Stimulated activated naive CD8-positive, alpha-beta T cell treated with anti-CD3 and anti-CD28 coated beads, Interleukin-15, amount 100 ng/mL, for 72 hours (primary cell): ENCODE results near the gene GALE.
"Not testable (repeated sequence)": the region's sequence is repeated elsewhere in the genome, so short reads cannot be mapped to it uniquely, and the experiment has no call there.

Experiments used
- ATAC-seq: fragments of 150-1000 bp; cut with Tn5 transposase; 2 replicates; pipeline ENCODE4 v1.10.0; 2021; ENCODE audit warnings: mild to moderate bottlenecking, moderate library complexity
- DNase-seq, 2 donors: peaks; one replicate each; pipeline ENCODE4 v3.0.0; 2021 to 2022
- H3K27ac Mint-ChIP-seq, 2 donors: one replicate each; pipeline ENCODE4 v1.8.0; 2022; ENCODE audit warnings: mild to moderate bottlenecking in 2 of 2, mixed read lengths in 2 of 2, moderate library complexity in 2 of 2
- H3K27me3 Mint-ChIP-seq: one replicate; pipeline ENCODE4 v1.8.0; 2022; ENCODE audit warnings: mixed read lengths
- H3K4me1 Mint-ChIP-seq: one replicate; pipeline ENCODE4 v1.8.0; 2022; ENCODE audit warnings: mild to moderate bottlenecking, mixed read lengths
- H3K4me3 Mint-ChIP-seq, 2 donors: one replicate each; pipeline ENCODE4 v1.8.0; 2022; ENCODE audit warnings: mild to moderate bottlenecking in 2 of 2, mixed read lengths in 2 of 2, moderate library complexity in 1 of 2
- H3K9me3 Mint-ChIP-seq, 2 donors: one replicate each; pipeline ENCODE4 v1.8.0; 2022; ENCODE audit warnings: mixed read lengths in 2 of 2

GALE gene

DNA sequence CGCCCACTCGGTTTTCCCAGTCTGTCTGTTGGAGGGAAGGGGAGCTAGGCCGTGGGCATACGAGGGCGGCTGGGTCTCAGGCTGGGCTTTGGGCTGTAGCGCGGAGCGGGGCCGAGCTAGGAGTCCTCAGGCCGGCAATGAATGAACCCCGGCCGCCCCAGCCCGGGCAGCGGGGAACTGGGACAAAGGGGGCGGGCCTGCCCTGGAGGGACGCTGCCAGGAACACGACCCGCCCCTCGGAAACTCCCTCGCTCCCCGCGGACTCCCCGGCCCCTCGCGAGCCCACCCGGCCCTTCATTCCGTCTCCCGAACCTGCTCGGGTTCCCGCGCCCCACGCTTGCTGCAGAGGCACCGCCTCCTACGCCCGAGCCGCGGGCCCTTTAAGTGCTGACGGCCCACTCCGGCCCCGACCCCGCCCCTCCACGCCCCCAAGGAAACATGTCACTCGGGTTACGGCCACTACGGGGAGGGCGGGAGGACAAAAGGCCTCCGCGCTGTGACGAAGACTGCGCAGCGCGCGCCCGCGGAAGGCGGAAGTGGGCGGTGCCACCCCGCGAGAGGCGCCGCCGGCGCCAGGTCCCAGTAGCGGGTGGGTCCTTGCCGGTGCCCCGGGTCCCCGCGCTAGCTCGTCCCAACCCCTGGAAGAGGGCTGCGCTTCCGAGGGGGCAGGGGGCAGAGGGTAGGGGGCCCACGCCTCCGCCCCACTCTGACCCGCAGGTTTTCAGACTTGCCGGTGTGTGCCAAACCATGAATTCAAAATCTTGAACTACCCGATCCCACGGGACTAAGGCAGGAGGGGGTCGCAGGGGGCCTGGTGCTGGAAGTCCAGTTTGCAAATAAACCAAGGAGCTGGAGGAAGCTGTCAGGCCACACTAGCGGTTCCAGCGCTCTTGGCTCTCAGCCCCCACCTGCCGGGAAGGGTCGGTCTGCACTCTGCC lies at the start of gene GALE:
Gene GALE (minus strand): TSS at position 355 of the 938 bp plus-strand sequence. CDS start 1,747 bp downstream, outside the sequence.
- peak within 1 kb of the TSS; percentile 93 to 98 for H3K4me3 Mint-ChIP-seq
- peak within 1 kb of the TSS; percentile 70 to 87 for H3K27ac Mint-ChIP-seq

DNA sequence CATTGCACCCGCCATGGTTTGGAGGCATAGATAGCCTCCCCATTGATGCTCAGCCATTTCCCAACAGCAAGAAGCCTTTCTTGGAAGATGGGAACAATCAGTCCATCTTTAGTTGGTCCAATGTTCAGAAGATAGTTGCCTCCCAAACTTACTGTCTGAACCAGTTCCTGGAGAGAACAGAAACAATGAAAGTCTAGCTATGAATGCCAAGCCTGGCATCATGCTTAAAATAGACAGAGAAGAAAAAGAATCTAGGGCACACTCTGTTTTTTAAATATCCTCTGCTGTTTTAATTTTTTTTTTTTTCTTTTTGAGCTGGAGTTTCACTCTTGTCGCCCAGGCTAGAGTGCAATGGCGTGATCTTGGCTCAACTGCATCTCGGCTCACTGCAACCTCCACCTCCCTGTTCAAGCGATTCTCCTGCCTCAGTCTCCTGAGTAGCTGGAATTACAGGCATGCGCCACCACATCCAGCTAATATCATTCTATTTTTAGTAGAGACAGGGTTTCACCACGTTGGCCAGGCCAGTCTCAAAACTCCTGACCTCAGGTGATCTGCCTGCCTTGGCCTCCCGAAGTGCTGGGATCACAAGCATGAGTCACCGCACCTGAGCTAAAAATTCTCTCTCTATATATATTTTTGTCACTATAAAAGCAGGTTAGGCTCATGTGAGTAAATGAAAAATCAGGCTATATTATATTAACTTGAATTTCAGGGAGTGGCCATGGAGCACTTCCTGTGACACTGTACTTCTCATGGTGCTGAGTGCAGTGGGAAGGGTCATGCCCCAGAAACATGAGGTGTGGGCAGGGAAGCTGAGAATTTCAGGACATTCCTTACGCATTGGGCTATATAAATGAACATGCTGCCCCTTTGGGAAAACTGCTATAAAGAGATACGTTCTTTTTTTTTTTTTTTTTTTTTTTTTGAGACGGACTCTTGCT lies 48.4 kb upstream of the GALE start:
- no peak overlapping the region for H3K4me3 Mint-ChIP-seq
- no peak for DNase-seq
- H3K27ac Mint-ChIP-seq, result no peak overlapping the region
- H3K4me1 Mint-ChIP-seq, result no peaks in the 10 kb centered on the region
- ATAC-seq, result no peak
- no peaks in the 10 kb centered on the region for H3K27me3 Mint-ChIP-seq
- H3K9me3 Mint-ChIP-seq, result peaks cover 0 to 7% of the 10 kb centered on the region in 2 donors

More for the DNA sequence above, at the start of gene GALE:
- DNase-seq (peak; percentile 93 to 94), ATAC-seq (peak; percentile 90)
- H3K9me3 Mint-ChIP-seq, result no peaks in the 10 kb centered on the region
- no peaks in the 10 kb centered on the region for H3K27me3 Mint-ChIP-seq
- H3K4me1 Mint-ChIP-seq, result peaks cover 42% of the 10 kb centered on the region

DNA sequence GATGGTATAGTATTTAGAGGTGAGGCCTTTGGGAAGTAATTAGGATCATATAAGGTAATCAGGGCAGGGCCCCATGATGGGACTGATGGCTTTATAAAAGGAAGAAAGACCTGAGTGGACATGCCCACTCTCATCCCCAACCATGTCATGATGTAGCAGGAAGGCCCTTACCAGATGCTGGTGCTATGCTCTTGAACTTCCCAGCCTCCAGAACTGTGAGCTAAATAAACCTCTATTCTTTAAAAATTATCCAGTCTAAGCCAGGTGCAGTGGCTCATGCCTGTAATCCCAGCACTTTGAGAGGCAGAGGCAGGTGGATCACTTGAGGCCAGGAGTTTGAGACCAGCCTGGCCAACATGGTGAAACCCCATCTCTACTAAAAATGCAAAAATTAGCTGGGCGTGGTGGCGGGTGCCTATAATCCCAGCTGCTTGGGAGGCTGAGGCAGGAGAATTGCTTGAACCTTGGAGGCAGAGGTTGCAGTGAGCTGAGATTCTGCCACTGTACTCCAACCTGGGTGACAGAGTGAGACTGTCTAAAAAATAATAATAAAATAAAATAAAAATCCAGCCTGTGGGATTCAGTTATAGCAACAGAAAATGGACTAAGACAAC lies 47.0 kb upstream of the GALE start:
- H3K27ac Mint-ChIP-seq, H3K27me3 Mint-ChIP-seq, DNase-seq, H3K9me3 Mint-ChIP-seq, ATAC-seq, H3K4me1 Mint-ChIP-seq, H3K4me3 Mint-ChIP-seq: not testable (repeated sequence)

DNA sequence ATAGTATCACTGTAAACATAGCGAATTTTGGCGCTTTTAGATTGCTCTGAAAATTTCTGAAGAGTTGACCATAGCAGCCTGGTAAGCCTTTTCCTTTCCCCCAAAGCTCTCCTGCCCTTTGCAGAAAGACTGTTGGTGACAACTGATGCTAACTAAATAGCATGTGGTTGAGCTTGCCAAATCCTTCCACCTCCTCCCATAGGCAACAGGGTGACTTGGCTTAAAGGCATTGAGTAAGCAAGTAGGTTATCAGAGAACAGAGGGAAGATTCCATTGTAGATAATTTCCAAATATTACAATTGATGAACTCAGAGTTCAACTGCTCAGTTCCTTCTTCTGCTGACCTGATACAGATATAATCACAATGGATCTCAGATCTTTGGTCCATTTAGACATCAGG lies 44.6 kb upstream of the GALE start:
- Mint-ChIP-seq H3K4me3 (no peak overlapping the region), H3K9me3 (peaks cover 0 to 7% of the 10 kb centered on the region in 2 donors), H3K27me3 (no peaks in the 10 kb centered on the region), H3K27ac (no peak overlapping the region), H3K4me1 (no peaks in the 10 kb centered on the region)
- ATAC-seq (no peak), DNase-seq (no peak)

DNA sequence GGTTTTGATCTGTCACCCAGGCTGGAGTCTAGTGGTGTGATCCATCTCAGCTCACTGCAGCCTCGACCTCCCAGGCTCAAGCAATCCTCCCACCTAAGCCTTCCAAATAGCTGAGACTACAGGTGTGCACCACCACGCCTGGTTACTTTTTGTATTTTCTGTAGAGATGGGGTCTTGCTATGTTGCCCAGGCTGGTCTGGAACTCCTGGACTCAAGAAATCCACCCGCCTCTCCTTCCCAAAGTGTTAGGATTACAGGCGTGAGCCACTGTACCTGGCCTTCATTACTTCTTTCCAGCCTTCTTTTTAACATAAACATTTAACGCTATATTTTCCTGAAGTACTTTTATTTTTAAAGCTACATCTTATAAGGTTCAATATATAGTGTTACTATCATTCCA lies 43.1 kb upstream of the GALE start:
- Mint-ChIP-seq H3K9me3 (peaks cover 0 to 6% of the 10 kb centered on the region in 2 donors), H3K4me1 (no peaks in the 10 kb centered on the region), H3K4me3 (no peak overlapping the region), H3K27ac (peak overlapping the region in 1 of 2 donors; percentile 67), H3K27me3 (no peaks in the 10 kb centered on the region)
- ATAC-seq (no peak), DNase-seq (no peak)

DNA sequence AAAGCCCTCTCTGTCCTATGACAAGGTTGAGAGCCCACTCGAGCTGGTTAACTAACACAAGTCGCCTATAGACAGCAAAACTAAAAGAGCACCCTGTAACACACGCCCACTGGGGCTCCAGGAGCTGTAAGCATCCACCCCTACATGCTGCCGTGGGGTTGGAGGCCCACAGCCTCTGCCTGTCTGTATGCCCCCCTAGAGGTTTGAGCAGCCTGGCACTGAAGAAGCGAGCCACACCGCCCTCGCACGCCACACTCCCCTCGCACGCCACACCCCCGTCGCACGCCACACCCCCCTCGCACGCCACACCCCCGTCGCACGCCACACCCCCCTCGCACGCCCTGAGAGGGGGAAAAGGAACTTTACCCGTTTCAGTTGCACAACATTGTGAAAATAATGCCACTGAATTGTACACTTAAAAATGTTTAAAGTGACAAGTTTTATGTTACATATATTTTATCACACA lies 37.9 kb upstream of the GALE start:
- no peaks in the 10 kb centered on the region for H3K27me3 Mint-ChIP-seq
- ATAC-seq (peak; percentile 99), DNase-seq (peak; percentile 78 to 83)
- H3K9me3 Mint-ChIP-seq, result no peaks in the 10 kb centered on the region
- peak overlapping the region in 1 of 2 donors; percentile 71 for H3K27ac Mint-ChIP-seq
- peaks cover 18% of the 10 kb centered on the region for H3K4me1 Mint-ChIP-seq
- peak overlapping the region; percentile 80 to 82 for H3K4me3 Mint-ChIP-seq

DNA sequence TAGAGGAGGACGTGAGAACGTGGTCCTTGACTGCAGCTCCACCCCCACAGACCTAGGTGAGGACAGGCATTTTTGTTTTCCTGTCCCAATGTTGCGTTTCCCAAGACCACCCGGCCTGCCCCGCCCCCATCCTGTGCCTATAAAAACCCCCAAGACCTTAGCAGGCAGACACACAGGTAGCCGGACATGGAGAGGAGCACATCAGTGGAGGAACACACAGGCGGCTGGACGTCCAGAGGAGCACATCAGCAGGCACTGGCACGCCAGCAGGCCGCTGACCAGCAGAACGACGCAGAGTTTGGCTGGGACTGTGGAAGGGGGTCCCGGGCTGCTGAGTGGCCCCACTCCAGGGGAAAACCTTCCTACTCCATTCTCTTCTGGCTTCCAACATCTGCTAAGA lies 37.4 kb upstream of the GALE start:
- Mint-ChIP-seq H3K4me3 (peak overlapping the region; percentile 80 to 82), H3K4me1 (peaks cover 18% of the 10 kb centered on the region), H3K27ac (peak overlapping the region in 1 of 2 donors; percentile 27), H3K9me3 (no peaks in the 10 kb centered on the region), H3K27me3 (no peaks in the 10 kb centered on the region)
- ATAC-seq (no peak), DNase-seq (peak in 1 of 2 donors; percentile 13)

DNA sequence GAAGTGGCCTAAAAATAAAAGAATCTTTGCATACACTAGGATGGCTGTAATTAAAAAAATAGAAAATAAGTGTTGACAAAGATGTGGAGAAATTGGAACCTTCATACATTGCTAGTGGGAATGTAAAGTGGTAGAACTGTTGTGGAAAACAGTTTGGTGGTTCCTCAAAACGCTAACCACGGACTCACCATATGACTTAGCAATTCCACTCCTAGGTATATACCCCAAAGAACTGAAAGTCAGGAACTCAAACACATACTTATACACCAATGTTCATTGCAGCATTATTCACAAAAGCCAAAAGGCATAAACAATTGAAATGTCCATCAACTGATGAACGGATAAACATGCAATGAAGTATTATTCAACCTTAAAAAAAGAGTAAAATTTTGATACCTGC lies 35.5 kb upstream of the GALE start:
- no peak overlapping the region for H3K4me3 Mint-ChIP-seq
- H3K9me3 Mint-ChIP-seq, result no peaks in the 10 kb centered on the region
- DNase-seq (no peak), ATAC-seq (no peak)
- no peak overlapping the region for H3K27ac Mint-ChIP-seq
- H3K27me3 Mint-ChIP-seq, result no peaks in the 10 kb centered on the region
- H3K4me1 Mint-ChIP-seq, result peaks cover 18% of the 10 kb centered on the region

DNA sequence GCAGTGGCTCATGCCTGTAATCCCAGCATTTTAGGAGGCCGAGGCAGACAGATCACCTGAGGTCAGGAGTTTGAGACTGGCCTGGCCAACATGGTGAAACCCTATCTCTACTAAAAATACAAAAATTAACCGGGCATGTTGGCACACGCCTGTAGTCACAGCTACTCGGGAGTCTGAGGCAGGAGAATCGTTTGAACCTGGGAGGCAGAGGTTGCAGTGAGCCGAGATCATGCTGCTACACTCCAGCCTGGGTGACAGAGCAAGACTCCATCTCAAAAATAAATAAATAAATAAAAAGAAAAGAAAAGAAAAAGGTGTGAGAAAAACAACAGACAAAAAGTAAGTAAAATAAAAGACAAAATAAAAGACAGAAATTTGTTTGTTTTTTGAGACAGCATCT lies 33.6 kb upstream of the GALE start:
- not testable (repeated sequence) for ATAC-seq, H3K27ac Mint-ChIP-seq, DNase-seq, H3K4me3 Mint-ChIP-seq, H3K27me3 Mint-ChIP-seq, H3K9me3 Mint-ChIP-seq
- H3K4me1 Mint-ChIP-seq, result peaks cover 18% of the 10 kb centered on the region

DNA sequence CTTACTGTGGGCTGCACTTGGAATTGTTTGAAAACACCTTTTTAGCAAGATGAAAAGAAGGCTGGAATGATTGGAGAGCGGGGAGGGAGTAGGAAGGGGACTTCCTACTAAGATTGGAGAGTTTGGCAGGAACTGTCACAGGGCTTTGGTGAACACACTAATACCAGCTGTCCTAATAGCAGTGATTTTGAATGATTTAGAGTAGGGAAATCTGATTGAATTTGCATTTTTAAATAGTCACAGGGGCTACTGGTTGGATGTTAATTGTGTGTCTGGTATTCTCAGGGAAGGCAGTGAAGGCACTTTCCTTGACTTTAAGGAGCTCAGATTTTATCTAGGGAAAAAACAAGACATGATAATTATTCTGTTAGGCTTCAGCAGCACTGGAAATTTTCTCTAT lies 27.2 kb upstream of the GALE start:
- Mint-ChIP-seq H3K4me3 (no peak overlapping the region), H3K27ac (no peak overlapping the region), H3K9me3 (no peaks in the 10 kb centered on the region), H3K4me1 (peaks cover 21% of the 10 kb centered on the region), H3K27me3 (no peaks in the 10 kb centered on the region)
- DNase-seq, result no peak
- ATAC-seq, result no peak

DNA sequence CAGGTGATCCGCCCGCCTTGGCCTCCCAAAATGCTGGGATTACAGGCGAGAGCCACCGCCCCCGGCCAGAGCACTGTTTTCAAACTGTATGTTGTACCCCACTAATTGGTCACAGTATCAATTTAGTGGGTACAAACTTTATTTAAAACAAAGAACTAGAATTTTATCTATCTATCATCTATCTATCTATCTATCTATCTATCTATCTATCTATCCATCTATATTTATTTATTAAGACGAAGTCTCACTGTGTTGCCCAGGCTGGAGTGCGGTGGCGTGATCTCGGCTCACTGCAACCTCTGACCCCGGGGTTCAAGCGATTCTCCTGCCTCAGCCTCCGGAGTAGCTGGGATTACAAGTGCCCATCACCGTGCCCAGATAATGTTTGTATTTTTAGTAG lies 26.0 kb upstream of the GALE start:
- Mint-ChIP-seq H3K4me3 (peak overlapping the region in 1 of 2 donors; percentile 35), H3K4me1 (peaks cover 21% of the 10 kb centered on the region), H3K27ac (peak overlapping the region in 1 of 2 donors; percentile 27)
- not testable (repeated sequence) for ATAC-seq, H3K9me3 Mint-ChIP-seq, DNase-seq, H3K27me3 Mint-ChIP-seq

DNA sequence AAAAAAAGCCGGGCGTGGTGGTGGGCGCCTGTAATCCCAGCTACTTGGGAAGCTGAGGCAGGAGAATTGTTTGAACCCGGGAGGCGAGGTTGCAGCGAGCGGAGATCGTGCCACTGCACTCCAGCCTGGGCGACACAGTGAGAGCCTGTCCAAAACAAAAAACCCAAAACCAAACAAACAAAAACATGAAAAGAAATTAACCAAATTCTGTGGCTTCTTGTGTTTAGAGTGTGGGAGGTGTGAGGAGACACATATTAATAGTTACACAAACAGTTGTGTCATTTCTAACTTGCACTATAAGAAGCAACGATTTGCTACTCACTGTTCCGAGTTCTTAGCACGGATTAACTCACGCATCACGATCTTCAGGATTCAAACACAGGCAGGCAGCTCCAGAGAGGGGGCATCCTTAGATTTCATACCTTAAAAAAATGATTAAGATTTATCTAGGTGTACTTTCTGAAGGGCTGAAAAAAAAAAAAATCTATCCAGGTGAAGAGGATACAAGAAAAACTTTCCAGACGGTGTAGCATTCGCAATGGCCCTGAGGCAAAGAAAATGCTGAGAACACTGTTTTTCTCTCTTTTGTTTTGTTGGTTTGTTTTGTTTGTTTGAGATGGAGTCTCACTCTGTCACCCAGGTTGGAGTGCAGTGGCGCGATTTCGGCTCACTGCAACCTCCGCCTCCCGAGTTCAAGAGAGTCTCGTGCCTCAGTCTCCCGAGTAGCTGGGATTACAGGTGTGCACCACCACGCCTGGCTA lies 25.4 kb upstream of the GALE start:
- no peaks in the 10 kb centered on the region for H3K9me3 Mint-ChIP-seq
- peak overlapping the region; percentile 93 to 96 for H3K4me3 Mint-ChIP-seq
- DNase-seq (no peak), ATAC-seq (peak; percentile 78)
- peaks cover 21% of the 10 kb centered on the region for H3K4me1 Mint-ChIP-seq
- peak overlapping the region; percentile 95 to 99 for H3K27ac Mint-ChIP-seq
- H3K27me3 Mint-ChIP-seq, result no peaks in the 10 kb centered on the region

DNA sequence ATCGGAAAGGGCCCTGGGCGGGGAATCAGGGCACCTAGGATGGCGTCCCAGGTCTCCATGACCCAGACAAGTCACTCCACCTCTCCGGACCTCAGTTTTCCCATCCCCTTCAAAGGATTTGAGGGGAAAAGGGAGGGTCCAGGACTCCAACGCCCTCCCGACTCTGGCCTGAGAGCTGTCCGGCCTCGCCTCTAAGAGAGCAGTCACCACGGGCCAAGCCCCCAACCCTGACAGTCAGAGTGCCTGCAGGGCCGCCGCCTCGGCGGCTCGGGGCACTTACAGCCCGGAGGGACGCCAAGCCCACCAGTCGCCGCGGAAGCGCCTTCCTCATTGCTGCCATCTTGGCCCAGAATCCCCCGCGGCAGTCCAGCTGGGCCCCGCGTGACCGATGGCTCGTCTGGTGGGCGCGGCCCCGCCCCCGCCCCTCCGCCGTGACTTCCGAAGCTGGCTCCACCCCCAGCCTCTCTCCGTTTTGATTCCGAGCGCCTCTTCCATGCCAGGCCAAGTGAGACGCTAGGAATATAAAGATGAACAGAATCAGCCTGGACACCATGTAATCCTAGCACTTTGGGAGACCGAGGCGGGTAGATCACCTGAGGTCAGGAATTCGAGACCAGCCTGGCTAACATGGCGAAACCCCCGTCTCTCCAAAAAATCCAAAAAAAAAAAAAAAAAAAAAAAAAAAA lies 24.7 kb upstream of the GALE start, which contains the start of gene HMGCL:
Gene HMGCL (minus strand): TSS at position 354 of the 686 bp plus-strand sequence. CDS start 14 bp downstream, at position 340.
- Mint-ChIP-seq H3K9me3 (no peaks in the 10 kb centered on the region), H3K4me1 (peaks cover 21% of the 10 kb centered on the region), H3K4me3 (peak within 1 kb of the TSS; percentile 93 to 96), H3K27ac (peak within 1 kb of the TSS; percentile 95 to 99), H3K27me3 (no peaks in the 10 kb centered on the region)
- ATAC-seq, result peak; percentile 97
- DNase-seq, result peak; percentile 82 to 85

DNA sequence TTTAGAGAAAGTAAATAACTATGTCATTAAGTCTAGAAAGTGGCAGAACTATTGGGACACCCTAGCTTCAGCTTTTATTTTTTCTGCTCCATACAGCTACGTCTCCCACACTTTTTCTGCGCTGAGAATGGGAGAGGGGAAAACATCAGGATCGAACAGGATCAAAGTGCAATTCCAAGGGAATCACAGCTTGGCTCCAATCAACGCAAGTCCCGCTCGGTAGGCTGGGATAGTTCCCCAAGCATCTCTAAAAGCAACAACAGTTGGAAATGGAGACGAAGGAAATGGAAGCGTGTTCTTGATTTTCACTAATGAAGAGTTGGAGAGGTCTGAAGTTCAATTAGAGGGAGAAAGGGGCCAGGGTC lies 24.1 kb upstream of the GALE start:
- ATAC-seq (peak; percentile 34), DNase-seq (no peak)
- H3K27me3 Mint-ChIP-seq, result no peaks in the 10 kb centered on the region
- H3K27ac Mint-ChIP-seq, result peak overlapping the region; percentile 95 to 99
- peaks cover 21% of the 10 kb centered on the region for H3K4me1 Mint-ChIP-seq
- peak overlapping the region; percentile 93 to 96 for H3K4me3 Mint-ChIP-seq
- no peaks in the 10 kb centered on the region for H3K9me3 Mint-ChIP-seq
